ENCODE data around the gene ZSCAN2.

Gene ZSCAN2

DNA sequence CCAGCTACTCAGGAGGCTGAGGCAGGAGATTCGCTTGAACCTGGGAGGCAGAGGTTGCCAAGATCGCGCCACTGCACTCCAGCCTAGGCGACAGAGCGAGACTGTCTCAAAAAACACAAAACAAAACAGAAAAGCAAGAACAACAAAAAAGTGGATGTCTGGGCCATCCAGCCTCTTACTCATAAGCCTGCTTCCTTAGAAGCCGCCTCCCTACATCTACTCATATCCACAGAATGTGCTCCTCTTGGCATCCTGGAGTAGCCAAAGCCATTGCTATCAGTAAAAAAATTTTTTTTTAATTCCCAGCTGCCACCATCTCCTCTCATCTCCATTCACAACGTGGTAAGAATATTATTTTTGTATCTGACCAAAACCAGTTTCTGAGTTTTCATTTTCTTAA lies 10.8 kb downstream of the ZSCAN2 start:
- TF ChIP-seq, protein P1, sequence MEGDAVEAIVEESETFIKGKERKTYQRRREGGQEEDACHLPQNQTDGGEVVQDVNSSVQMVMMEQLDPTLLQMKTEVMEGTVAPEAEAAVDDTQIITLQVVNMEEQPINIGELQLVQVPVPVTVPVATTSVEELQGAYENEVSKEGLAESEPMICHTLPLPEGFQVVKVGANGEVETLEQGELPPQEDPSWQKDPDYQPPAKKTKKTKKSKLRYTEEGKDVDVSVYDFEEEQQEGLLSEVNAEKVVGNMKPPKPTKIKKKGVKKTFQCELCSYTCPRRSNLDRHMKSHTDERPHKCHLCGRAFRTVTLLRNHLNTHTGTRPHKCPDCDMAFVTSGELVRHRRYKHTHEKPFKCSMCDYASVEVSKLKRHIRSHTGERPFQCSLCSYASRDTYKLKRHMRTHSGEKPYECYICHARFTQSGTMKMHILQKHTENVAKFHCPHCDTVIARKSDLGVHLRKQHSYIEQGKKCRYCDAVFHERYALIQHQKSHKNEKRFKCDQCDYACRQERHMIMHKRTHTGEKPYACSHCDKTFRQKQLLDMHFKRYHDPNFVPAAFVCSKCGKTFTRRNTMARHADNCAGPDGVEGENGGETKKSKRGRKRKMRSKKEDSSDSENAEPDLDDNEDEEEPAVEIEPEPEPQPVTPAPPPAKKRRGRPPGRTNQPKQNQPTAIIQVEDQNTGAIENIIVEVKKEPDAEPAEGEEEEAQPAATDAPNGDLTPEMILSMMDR (conservative IDR thresholded peaks at IDR 0.05; ENCODE audit: low read length), result no peak

DNA sequence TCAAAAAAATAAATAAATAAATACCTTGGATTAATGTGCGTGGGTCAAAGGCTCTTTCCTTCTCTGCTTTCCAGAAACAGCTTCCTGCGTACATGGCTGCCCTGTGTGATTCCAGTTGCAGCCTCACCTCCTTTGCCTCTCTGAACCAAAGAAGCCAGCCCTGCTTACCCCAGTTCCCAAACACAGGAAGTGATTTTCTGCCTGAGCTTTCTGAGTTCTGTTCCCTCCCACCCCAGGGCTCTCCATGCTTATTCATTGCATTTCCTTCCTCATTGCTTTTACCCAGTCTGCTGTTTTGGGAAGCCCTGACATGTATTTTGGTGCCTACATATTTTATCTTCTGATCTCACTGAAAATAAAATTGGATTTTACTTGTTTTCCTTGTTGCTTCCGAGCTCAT lies 15.4 kb downstream of the ZSCAN2 start:
- H3K4me3 ChIP-seq (ENCODE audit: low read length), result no peak overlapping the region
- no peak for DNase-seq (ENCODE audit: low read depth)
- TF ChIP-seq, protein P1 (conservative IDR thresholded peaks at IDR 0.05; ENCODE audit: low read length), result no peak

More for the DNA sequence above, 10.8 kb downstream of the ZSCAN2 start:
- H3K4me3 ChIP-seq (ENCODE audit: low read length), result no peak overlapping the region
- no peak for DNase-seq (ENCODE audit: low read depth)

DNA sequence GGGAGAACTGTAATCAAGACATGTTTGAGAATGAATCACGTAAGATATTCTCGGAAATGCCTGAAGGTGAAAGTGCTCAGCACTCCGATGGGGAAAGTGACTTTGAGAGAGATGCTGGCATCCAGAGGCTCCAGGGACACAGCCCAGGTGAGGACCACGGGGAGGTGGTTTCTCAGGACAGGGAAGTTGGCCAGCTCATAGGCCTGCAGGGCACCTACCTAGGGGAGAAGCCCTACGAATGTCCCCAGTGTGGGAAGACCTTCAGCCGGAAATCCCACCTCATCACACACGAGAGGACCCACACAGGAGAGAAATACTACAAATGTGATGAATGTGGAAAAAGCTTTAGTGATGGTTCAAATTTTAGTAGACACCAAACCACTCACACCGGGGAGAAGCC lies 19.8 kb downstream of the ZSCAN2 start:
- H3K4me3 ChIP-seq (ENCODE audit: low read length), result no peak overlapping the region
- DNase-seq (ENCODE audit: low read depth), result no peak
- TF ChIP-seq, protein P1 (conservative IDR thresholded peaks at IDR 0.05; ENCODE audit: low read length), result no peak

DNA sequence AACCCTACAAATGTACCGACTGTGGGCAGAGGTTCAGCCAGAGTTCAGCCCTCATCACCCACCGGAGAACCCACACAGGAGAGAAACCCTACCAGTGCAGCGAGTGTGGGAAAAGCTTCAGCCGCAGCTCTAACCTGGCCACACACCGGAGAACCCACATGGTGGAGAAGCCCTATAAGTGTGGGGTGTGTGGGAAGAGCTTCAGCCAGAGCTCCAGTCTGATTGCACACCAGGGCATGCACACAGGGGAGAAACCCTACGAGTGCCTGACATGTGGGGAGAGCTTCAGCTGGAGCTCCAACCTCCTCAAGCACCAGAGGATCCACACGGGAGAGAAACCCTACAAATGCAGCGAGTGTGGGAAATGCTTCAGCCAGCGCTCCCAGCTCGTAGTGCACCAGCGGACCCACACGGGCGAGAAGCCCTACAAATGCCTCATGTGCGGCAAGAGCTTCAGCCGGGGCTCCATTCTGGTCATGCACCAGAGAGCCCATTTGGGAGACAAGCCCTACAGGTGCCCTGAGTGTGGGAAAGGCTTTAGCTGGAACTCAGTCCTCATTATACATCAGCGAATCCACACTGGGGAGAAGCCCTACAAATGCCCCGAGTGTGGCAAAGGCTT lies 20.7 kb downstream of the ZSCAN2 start:
- no peak for DNase-seq (ENCODE audit: low read depth)
- no peak overlapping the region for H3K4me3 ChIP-seq (ENCODE audit: low read length)
- TF ChIP-seq, protein P1 (conservative IDR thresholded peaks at IDR 0.05; ENCODE audit: low read length), result no peak

DNA sequence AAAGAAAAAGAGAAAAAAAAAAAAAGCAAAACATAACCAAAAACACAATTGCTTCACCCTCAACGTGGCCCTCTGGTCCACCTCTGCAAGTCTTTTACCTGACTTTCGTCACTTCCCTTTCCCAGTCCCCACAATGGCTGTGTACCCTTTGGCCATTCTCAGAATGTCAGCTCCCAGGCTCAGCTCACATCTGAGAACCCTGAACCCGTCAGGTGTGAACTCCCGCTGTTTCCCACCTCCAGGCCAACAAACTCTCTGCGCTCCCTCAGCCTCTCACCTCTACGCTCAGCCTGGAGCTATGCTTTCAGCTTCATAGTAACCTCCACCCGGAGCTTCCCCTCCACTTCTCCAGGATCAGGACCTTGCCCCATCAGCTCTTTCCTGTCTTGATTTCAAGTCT lies 23.6 kb downstream of the ZSCAN2 start:
- no peak for DNase-seq (ENCODE audit: low read depth)
- TF ChIP-seq, protein P1 (conservative IDR thresholded peaks at IDR 0.05; ENCODE audit: low read length), result no peak
- no peak overlapping the region for H3K4me3 ChIP-seq (ENCODE audit: low read length)

DNA sequence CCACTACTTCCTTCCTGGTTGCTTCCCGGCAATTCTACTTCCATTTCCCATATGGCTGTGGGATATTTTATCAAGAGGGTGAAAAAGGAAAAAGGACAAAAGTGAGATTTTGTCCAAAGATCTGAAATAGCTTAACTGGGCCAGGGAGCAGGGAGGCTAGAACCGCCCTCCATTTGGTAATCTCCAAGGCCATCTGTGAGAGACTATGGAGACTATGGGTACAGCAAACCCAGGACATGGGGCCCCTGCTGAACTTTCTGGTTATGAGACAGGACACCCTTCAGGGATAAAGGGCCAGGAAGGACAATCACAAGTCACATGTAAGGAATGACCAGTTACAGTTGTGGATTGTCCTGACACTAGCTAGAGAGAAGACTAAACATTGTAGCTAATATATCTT lies 24.3 kb downstream of the ZSCAN2 start:
- TF ChIP-seq, protein P1 (conservative IDR thresholded peaks at IDR 0.05; ENCODE audit: low read length), result no peak
- DNase-seq (ENCODE audit: low read depth), result no peak
- no peak overlapping the region for H3K4me3 ChIP-seq (ENCODE audit: low read length)

DNA sequence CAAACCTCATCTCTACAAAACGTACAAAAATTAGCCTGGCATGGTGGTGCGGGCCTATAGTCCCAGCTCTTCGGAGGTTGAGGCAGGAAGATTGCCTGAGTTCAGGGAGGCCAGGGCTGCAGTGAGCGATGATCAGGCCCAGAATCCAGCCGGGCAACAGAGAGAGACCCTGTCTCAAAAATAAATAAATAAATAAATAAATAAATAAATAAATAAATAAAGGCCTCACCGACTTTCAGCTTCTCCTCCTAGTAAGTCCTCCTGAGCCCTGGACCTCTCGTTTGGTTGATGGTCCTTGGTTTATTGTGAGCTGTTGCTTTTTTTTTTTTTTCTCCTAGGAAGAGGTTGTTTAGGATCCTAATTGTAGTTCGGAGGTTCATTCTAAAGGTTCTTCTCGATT lies 28.2 kb downstream of the ZSCAN2 start:
- no peak overlapping the region for H3K4me3 ChIP-seq (ENCODE audit: low read length)
- TF ChIP-seq, protein P1 (conservative IDR thresholded peaks at IDR 0.05; ENCODE audit: low read length), result no peak
- no peak for DNase-seq (ENCODE audit: low read depth)
